ENCODE results near the gene HMGXB4. TPM values are rescaled to one million over a fixed set of nuclear protein-coding genes. Genes with fewer than 3 reads are reported as not detected.

The HMGXB4 gene
- total and polyA plus RNA-seq, 2 of the 8 experiments (the other 6 are each of a cell fraction or from before 2014, with no cell fraction given): 20.9 to 41.3 TPM

GRCh38 chr22:35288116-35288515 is 30.8 kb downstream of the HMGXB4 start:
- H2BK20ac ChIP-seq (ENCODE audit: low read length): no peak overlapping the region
- H3K9ac ChIP-seq (replicated peaks in 1 of 4; ENCODE audit: extremely low read depth in 1 of 4, low read depth in 3 of 4, low read length in 3 of 4): no peak overlapping the region
- H3K18ac ChIP-seq (ENCODE audit: extremely low read depth, low read length): no peak overlapping the region
- H4K20me1 ChIP-seq (replicated peaks in 1 of 2; ENCODE audit: control insufficient read depth in 1 of 2, insufficient read depth in 2 of 2, low read length in 2 of 2): no peaks in the 10 kb centered on the region
- no peaks in the 10 kb centered on the region for H3K9me3 ChIP-seq (ENCODE audit: insufficient read depth in 2 of 2, low read depth in 1 of 2, low read length in 1 of 2)
- no peak overlapping the region for H3K4me3 ChIP-seq (ENCODE audit: extremely low read depth in 1 of 4, insufficient read depth in 2 of 4, low read depth in 3 of 4, low read length in 4 of 4)
- FAIRE-seq: no peak
- no peak overlapping the region for H3K4ac ChIP-seq (replicated peaks; ENCODE audit: insufficient read length, low read depth, low read length)
- no peak overlapping the region for H3K23ac ChIP-seq (ENCODE audit: insufficient read length)
- H4K91ac ChIP-seq (replicated peaks; ENCODE audit: insufficient read length, low read length): no peak overlapping the region
- H2AFZ ChIP-seq (ENCODE audit: low read length): no peak overlapping the region
- H3K4me1 ChIP-seq (replicated peaks in 1 of 4; ENCODE audit: control insufficient read depth in 3 of 4, insufficient read depth in 4 of 4, low read length in 3 of 4): no peaks in the 10 kb centered on the region
- H3K79me2 ChIP-seq (ENCODE audit: control insufficient read depth in 1 of 2, insufficient read depth in 2 of 2, low read length in 2 of 2): no peaks in the 10 kb centered on the region
- no peak overlapping the region for H2BK15ac ChIP-seq (ENCODE audit: low read length)
- H4K5ac ChIP-seq (ENCODE audit: insufficient read length, low read depth, low read length): no peak overlapping the region
- no peak overlapping the region for H2BK120ac ChIP-seq (replicated peaks; ENCODE audit: low read depth, low read length)
- peaks cover 22 to 70% (median 57%) of the 10 kb centered on the region in 4 experiments for H3K36me3 ChIP-seq (ENCODE audit: control insufficient read depth in 2 of 4, insufficient read depth in 4 of 4, low read length in 3 of 4)
- CTCF ChIA-PET (ENCODE audit: partially characterized antibody): no interaction called here
- no peak overlapping the region for H3K4me2 ChIP-seq (ENCODE audit: insufficient read depth in 1 of 2, low read depth in 2 of 2, low read length in 2 of 2)
- DNase-seq (ENCODE audit: low read depth in 1 of 2, low spot score in 2 of 2): no peak
- no peak overlapping the region for H2AK5ac ChIP-seq (ENCODE audit: low read depth, low read length)
- H3K23me2 ChIP-seq (ENCODE audit: low read depth, low read length): no peaks in the 10 kb centered on the region
- H3K56ac ChIP-seq (replicated peaks; ENCODE audit: insufficient read length, low read depth, low read length): no peak overlapping the region
- no peaks in the 10 kb centered on the region for H3K27me3 ChIP-seq (replicated peaks in 1 of 4; ENCODE audit: control insufficient read depth in 3 of 4, extremely low read depth in 1 of 4, insufficient read depth in 3 of 4, low read length in 3 of 4)
- no peak overlapping the region for H3K27ac ChIP-seq (ENCODE audit: low read depth, low read length)
- no peak overlapping the region for H3K14ac ChIP-seq (ENCODE audit: insufficient read length)
- H2BK5ac ChIP-seq (ENCODE audit: low read depth, low read length): no peak overlapping the region
- POLR2A ChIA-PET (ENCODE audit: partially characterized antibody): interaction anchor here (0.9 to 2.3 kb wide), 2 partner anchors 10 to 11 kb away, joined by 3 to 8 read pairs; partner anchors contain the start of gene TOM1
- H3K79me1 ChIP-seq (ENCODE audit: low read depth, low read length): no peaks in the 10 kb centered on the region
- WGBS, 2 experiments (ENCODE audit: extremely low coverage in 1 of 2, insufficient coverage in 1 of 2, insufficient read length in 1 of 2, insufficient replicate concordance in 2 of 2, low coverage in 1 of 2, low lambda C conversion rate in 2 of 2, missing lambda C conversion rate in 1 of 2): 95% methylated on average over 1 of the region's 1 CpG; no CpG with 5 or more reads in 1 of the 2 experiments
- no peak overlapping the region for H4K8ac ChIP-seq (ENCODE audit: extremely low read depth, insufficient read depth, low read length)
- no peak overlapping the region for H2BK12ac ChIP-seq (ENCODE audit: low read depth, low read length)
- no peak for TF ChIP-seq EZH2 (IDR thresholded peaks at IDR 0.05; ENCODE audit: low read depth, low read length, severe bottlenecking)
- TF ChIP-seq ATF2 (IDR thresholded peaks at IDR 0.05; ENCODE audit: low read length): no peak
- TF ChIP-seq SRF (IDR thresholded peaks at IDR 0.05; ENCODE audit: low read depth, low read length): no peak
- no peak for TF ChIP-seq GTF2F1 (IDR thresholded peaks at IDR 0.05; ENCODE audit: borderline replicate concordance, low read depth, low read length)
- no peak for TF ChIP-seq BRCA1 (IDR thresholded peaks at IDR 0.05; ENCODE audit: low read depth, low read length)
- no peak for TF ChIP-seq SUZ12 (IDR thresholded peaks at IDR 0.05; ENCODE audit: low read length)
- TF ChIP-seq CEBPB (IDR thresholded peaks at IDR 0.05; ENCODE audit: low read depth, low read length): no peak
- TF ChIP-seq TEAD4 (IDR thresholded peaks at IDR 0.05; ENCODE audit: low read depth, low read length): no peak
- TF ChIP-seq NANOG (IDR thresholded peaks at IDR 0.05; ENCODE audit: insufficient read depth, low read depth, low read length, poor library complexity, severe bottlenecking): no peak

Measured in H1 (cell line).